Activated CD4-positive, alpha-beta T cell treated with anti-CD3 and anti-CD28 coated beads for 24 hours (primary cell): ENCODE data around the gene KCTD8.

Experiments
- DNase-seq, 2 donors: peaks; one replicate each; pipeline ENCODE4 v3.0.0-alpha.2; 2020; ENCODE audit warnings: low read depth in 2 of 2

Gene KCTD8

GRCh38 chr4:44162538-44163270, 285.9 kb downstream of the KCTD8 start:
- no peak for DNase-seq

GRCh38 chr4:44161756-44162155, 286.9 kb downstream of the KCTD8 start:
- no peak for DNase-seq

- no peak for DNase-seq
Observed at GRCh38 chr4:44160776-44161367, 287.7 kb downstream of the KCTD8 start.

- DNase-seq: no peak
Observed at GRCh38 chr4:44159991-44160390, 288.6 kb downstream of the KCTD8 start.

GRCh38 chr4:44157611-44158277, 290.9 kb downstream of the KCTD8 start:
- no peak for DNase-seq

- DNase-seq: no peak
Observed at GRCh38 chr4:44150091-44150576, 298.5 kb downstream of the KCTD8 start.

- no peak for DNase-seq
Observed at GRCh38 chr4:44149282-44149681, 299.3 kb downstream of the KCTD8 start.

GRCh38 chr4:44147571-44148075, 301.0 kb downstream of the KCTD8 start:
- no peak for DNase-seq

- no peak for DNase-seq
Observed at GRCh38 chr4:44146516-44146915, 302.1 kb downstream of the KCTD8 start.

GRCh38 chr4:44145868-44146267, 302.7 kb downstream of the KCTD8 start:
- DNase-seq: no peak

- DNase-seq: no peak
Observed at GRCh38 chr4:44132526-44132925, 316.1 kb downstream of the KCTD8 start.
